Uterus (tissue), 4 donors: ENCODE data around the gene TRMU. TPM values are rescaled to one million over a fixed set of nuclear protein-coding genes. Genes with fewer than 3 reads are reported as not detected.

ENCODE experiments used
- DNase-seq, 2 donors: peaks; one replicate each; pipeline ENCODE4 v3.0.0-alpha.2; 2019 to 2020
- H3K27ac ChIP-seq, 2 donors: fragments of 200-600 bp; sonication (generic); 1 replicate in 1 of 2; 2 replicates in 1 of 2; pipeline ENCODE4 v1.5.1; 2016 to 2018
- H3K27me3 ChIP-seq, 2 donors: fragments of 200-600 bp; sonication (generic); one replicate each; pipeline ENCODE4 v1.5.1; 2018 to 2019; ENCODE audit warnings: control low read depth in 1 of 2
- H3K36me3 ChIP-seq, 2 donors: fragments of 200-600 bp; sonication (generic); one replicate each; pipeline ENCODE4 v1.5.1; 2019; ENCODE audit warnings: control low read depth in 1 of 2
- H3K4me1 ChIP-seq, 2 donors: fragments of 200-600 bp; sonication (generic); one replicate each; pipeline ENCODE4 v1.5.1; 2018 to 2019; ENCODE audit warnings: control low read depth in 1 of 2
- H3K4me3 ChIP-seq, 2 donors: fragments of 200-600 bp; sonication (generic); 1 replicate in 1 of 2; 2 replicates in 1 of 2; pipeline ENCODE4 v1.5.1; 2018 to 2019; ENCODE audit warnings: mild to moderate bottlenecking in 1 of 2
- H3K9me3 ChIP-seq, 2 donors: fragments of 200-600 bp; sonication (generic); one replicate each; pipeline ENCODE4 v1.5.1; 2019; ENCODE audit warnings: control low read depth in 1 of 2
- POLR2A ChIP-seq, 2 donors: fragments of 450-650 bp; IDR thresholded peaks; one replicate each; pipeline ENCODE4 v1.6.1; 2016; ENCODE audit warnings: antibody characterized with exemption in 2 of 2, mild to moderate bottlenecking in 1 of 2, moderate library complexity in 1 of 2
- intact Hi-C: fragments of 100-400 bp; cut with DNase I; formaldehyde crosslinking; loops from one replicate; pipeline ENCODE4 v1.15.1; 2023; ENCODE audit warnings: low total_unique reads
- total RNA-seq, 4 donors: library from RNA; depleted of rRNA in 3 of 4; stranded (reverse); fragments of >200 nt in 3 of 4; gene quantifications; one replicate each; pipeline versions ENCODE4 v1.1.0 to v1.2.4, GENCODE V29; 2014 to 2023
- TF ChIP-seq, protein P1 (sequence below), 4 experiments: fragments of 200-600 bp in 2 of 4; fragments of 450-650 bp in 2 of 4; sonication (generic) in 2 of 4; IDR thresholded peaks; one replicate each; pipeline ENCODE4 v1.5.1; 2016 to 2019; ENCODE audit warnings: antibody characterized with exemption in 4 of 4, mild to moderate bottlenecking in 2 of 4, moderate library complexity in 1 of 4
- donor health status: DM: yes; HTN: yes; CAD: no.

The TRMU gene
- total RNA-seq, 4 donors from 2014 or later: 14.1 to 52.5 (median 31.2) TPM

DNA sequence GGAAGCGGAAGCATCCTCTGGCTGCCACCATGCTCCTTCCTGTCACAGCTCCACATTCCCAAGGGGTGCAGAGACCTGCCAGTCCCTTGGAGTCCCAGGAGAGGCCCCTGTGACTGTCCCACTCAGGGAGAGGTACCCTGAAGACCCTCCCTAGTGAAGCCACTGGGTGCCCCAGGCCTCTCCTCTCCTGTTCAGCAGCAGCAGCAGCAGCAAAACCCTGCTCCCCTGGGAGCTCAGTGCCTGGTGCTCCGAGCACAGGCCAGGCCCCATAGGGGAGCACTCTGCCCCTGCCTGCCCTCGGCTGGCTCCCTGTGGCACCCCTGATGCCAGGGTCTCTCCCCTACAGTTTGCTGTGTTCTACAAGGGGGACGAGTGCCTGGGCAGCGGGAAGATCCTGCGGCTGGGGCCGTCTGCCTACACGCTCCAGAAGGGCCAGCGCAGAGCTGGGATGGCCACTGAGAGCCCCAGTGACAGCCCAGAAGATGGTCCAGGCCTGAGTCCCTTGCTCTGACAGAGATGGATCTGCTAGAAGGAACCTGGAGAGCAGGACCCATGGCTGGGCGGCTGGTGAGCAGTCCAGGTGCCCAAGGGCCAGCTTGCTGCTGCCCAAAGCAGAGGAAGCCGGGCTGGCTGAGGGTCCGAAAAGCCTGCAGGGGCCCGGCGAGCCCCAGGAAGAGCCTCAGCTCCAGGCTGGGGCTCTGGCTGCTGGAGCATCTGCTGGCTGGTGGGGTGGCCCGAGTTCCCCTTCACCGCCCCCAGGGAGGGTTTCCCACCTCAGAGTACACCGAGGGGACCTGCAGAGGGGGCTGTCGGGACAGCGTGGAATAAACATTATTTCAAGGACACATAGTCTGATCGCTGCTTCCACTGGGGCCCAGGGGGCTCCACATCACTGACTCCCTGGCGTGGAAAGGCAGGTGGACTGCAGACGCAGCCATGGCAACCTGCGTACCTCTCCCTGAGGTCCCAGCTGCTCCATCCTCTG, 21.3 kb downstream of the TRMU start:
- Histone ChIP-seq H3K9me3 (no peaks in the 10 kb centered on the region), H3K27me3 (no peaks in the 10 kb centered on the region), H3K36me3 (no peaks in the 10 kb centered on the region), H3K4me1 (no peaks in the 10 kb centered on the region), H3K27ac (no peak overlapping the region), H3K4me3 (no peak overlapping the region)
- TF ChIP-seq, protein P1, sequence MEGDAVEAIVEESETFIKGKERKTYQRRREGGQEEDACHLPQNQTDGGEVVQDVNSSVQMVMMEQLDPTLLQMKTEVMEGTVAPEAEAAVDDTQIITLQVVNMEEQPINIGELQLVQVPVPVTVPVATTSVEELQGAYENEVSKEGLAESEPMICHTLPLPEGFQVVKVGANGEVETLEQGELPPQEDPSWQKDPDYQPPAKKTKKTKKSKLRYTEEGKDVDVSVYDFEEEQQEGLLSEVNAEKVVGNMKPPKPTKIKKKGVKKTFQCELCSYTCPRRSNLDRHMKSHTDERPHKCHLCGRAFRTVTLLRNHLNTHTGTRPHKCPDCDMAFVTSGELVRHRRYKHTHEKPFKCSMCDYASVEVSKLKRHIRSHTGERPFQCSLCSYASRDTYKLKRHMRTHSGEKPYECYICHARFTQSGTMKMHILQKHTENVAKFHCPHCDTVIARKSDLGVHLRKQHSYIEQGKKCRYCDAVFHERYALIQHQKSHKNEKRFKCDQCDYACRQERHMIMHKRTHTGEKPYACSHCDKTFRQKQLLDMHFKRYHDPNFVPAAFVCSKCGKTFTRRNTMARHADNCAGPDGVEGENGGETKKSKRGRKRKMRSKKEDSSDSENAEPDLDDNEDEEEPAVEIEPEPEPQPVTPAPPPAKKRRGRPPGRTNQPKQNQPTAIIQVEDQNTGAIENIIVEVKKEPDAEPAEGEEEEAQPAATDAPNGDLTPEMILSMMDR (IDR thresholded peaks at IDR 0.05): no peak
- TF ChIP-seq POLR2A (IDR thresholded peaks at IDR 0.05): no peak
- no peak for DNase-seq
- intact Hi-C loops: no loop called here

DNA sequence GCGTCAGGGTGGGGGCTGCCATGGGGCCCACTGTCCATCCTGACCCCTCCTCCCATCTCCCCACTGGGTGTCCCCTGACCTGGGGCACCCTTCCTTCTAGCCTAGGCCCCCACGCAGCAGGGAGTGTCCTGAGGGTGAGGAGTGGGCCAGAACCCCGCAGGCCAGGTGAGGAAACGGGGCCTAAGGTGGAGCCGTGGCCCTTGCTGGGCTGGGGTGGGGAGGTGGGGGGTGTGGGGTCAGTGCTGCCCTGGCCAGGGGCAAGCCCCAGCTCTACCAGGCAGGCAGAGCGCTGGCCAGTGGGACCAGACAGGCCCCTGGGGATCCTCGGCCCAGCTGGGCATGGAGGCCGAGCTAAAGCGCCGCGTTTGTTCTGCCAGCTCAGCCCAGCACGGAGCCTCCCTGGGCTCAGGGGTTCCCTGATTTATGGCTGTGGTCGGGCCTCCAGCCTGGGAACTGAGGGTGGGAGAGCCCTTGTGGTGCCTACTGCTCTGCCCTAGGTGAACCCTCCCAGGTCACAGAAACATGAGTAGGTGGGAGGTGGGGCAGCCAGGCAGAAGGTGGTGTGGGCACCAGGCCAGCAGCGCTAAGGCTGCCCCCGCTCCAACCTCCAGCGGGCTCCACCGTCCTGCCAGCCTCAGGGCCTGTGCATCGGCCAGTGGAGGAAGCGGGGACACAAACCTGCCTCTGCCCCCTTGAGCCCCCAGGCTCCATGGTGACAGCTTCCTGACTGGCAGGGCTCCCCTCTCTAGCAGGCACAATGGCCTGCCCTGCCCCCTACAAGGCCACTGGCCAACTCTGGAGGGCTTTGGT, 22.4 kb downstream of the TRMU start:
- no peak for TF ChIP-seq POLR2A (IDR thresholded peaks at IDR 0.05)
- TF ChIP-seq, protein P1 (IDR thresholded peaks at IDR 0.05): no peak
- Histone ChIP-seq H3K4me3 (no peak overlapping the region), H3K27ac (no peak overlapping the region), H3K27me3 (no peaks in the 10 kb centered on the region), H3K9me3 (no peaks in the 10 kb centered on the region), H3K4me1 (no peaks in the 10 kb centered on the region), H3K36me3 (no peaks in the 10 kb centered on the region)
- DNase-seq: no peak
- intact Hi-C loops: no loop called here

DNA sequence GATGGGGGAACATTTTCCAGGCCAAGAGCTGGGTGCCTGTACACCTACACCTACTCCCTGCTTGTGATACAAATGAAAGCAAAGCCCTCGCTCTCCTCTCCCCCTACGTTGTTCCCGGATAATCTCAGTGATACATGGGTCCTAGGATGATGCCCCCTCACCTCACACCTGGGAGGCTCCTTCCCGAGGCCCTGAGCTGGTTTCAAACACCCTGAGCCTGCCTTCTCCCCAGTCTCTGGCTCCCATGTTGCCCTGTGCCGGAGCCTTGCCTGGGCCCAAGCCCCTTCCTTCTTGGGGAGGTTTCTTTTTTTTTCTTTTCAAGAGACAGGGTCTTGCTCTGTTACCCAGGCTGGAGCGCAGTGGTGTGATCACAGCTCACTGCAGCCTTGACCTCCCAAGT, 23.3 kb downstream of the TRMU start:
- Histone ChIP-seq H3K36me3 (no peaks in the 10 kb centered on the region), H3K27ac (no peak overlapping the region), H3K4me3 (no peak overlapping the region), H3K9me3 (no peaks in the 10 kb centered on the region), H3K4me1 (no peaks in the 10 kb centered on the region), H3K27me3 (no peaks in the 10 kb centered on the region)
- intact Hi-C loops: no loop called here
- TF ChIP-seq POLR2A (IDR thresholded peaks at IDR 0.05): no peak
- TF ChIP-seq, protein P1 (IDR thresholded peaks at IDR 0.05): no peak
- DNase-seq: no peak

DNA sequence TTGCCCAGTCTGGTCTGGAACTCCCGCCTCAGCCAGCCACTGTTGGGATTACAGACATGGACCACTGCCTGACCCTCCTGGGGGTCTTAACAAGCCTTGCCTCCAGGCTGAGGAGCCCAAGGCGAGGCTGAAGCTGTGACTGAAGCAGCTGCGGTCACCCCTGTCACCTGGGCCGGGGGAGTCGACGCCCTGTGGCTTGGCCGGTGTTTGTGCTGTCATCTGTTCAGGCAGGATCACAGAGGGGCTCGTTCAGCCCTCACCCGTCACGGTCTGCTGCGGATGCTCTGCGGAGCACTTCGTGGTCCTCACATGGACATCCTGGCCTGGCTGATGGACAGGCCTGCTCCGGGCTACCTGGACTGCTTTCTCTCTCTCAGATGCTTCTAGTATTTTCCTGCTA, 23.8 kb downstream of the TRMU start:
- Histone ChIP-seq H3K4me3 (no peak overlapping the region), H3K4me1 (no peaks in the 10 kb centered on the region), H3K9me3 (no peaks in the 10 kb centered on the region), H3K36me3 (no peaks in the 10 kb centered on the region), H3K27me3 (no peaks in the 10 kb centered on the region), H3K27ac (no peak overlapping the region)
- DNase-seq: no peak
- TF ChIP-seq POLR2A (IDR thresholded peaks at IDR 0.05): no peak
- TF ChIP-seq, protein P1 (IDR thresholded peaks at IDR 0.05): no peak
- intact Hi-C loops: no loop called here
